Embryonic facial prominence (tissue), 1 donor: Measurements from ENCODE around the gene CEBPZ.
"Not testable (repeated sequence)": the region's sequence is repeated elsewhere in the genome, so short reads cannot be mapped to it uniquely, and the experiment has no call there.

Experiments used
- DNase-seq: peaks from one replicate; pipeline ENCODE4 v3.0.0-alpha.2; 2016; ENCODE audit errors: extremely low spot score

Gene CEBPZ

DNA sequence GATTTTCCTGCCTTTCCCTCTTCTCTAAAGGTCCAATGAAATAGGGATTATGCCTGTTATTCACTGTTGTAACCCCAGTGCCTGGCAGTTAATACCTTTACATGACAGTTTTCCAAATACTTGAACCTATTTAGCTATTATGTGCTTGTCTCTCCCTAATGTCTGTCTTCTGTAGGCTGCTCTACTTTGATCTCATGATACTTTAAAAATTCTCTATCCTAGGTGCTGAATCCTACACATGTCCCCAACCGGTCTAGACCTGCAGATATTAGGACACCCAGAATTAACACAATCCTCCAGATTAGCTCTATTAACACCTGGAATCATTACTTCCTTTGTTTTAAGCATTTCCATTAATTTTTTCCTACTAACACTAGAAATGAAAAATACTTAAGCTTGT is 7.3 kb downstream of the CEBPZ start:
- DNase-seq = no peak

DNA sequence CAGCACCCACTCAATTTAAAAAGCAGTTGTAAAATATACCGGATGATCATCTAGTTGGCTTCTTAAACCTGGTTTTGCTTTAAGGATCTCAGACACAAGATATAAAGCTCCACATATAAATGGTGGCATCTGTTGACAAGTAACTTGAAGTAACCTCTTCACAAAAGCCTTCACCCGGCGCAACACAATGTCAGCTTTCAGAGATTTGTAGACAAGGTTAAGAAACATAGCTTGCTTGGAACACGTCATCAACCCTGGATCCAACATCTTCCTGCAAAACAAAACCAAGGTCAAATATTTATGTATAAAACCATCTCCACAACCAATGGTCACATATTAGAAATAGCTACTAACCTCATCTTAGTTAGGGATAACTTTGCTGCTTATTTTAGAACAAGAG is 8.3 kb downstream of the CEBPZ start:
- no peak for DNase-seq

DNA sequence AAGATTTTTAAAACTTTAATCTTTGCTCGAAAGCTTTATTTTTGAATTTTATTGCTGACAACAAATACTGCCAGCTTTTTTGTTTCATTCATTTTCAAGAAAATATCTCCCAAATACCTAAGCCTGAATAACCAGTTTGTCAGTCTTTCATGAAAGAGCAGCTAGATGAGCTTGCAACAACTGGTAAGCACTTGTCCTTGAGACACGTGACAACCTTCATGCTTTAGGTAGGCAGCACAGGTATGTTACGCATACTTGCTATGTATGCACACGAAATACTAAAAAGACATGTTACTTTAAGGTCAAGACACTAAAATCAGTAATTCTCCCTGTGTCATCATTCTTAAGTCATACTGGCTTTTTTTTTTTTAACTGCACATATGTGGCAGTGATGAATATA is 12.3 kb downstream of the CEBPZ start:
- peak; percentile 37 for DNase-seq

- no peak for DNase-seq
Observed at GRCh38 chr2:37215250-37215649, 16.1 kb downstream of the CEBPZ start.

- no peak for DNase-seq
Observed at GRCh38 chr2:37211939-37212338, 19.5 kb downstream of the CEBPZ start.

GRCh38 chr2:37211212-37211611 is 20.2 kb downstream of the CEBPZ start:
- DNase-seq = no peak

DNA sequence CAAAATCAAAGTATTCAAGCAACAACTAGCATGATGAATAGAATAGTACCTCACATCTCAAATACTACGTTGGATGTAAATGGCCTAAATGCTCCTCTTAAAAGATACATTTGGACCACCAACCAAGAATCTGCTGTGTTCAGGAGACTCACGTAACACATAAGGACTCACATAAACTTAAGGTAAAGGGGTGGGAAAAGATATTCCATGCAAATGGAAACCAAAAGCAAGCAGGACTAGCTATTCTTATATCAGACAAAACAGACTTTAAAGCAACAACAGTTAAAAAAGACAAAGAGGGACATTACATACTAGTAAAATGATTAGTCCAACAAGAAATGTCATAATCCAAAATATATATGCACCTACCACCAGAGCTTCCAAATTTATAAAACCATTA is 24.6 kb downstream of the CEBPZ start:
- not testable (repeated sequence) for DNase-seq

- no peak for DNase-seq
Observed at GRCh38 chr2:37205689-37206341, 25.6 kb downstream of the CEBPZ start.

DNA sequence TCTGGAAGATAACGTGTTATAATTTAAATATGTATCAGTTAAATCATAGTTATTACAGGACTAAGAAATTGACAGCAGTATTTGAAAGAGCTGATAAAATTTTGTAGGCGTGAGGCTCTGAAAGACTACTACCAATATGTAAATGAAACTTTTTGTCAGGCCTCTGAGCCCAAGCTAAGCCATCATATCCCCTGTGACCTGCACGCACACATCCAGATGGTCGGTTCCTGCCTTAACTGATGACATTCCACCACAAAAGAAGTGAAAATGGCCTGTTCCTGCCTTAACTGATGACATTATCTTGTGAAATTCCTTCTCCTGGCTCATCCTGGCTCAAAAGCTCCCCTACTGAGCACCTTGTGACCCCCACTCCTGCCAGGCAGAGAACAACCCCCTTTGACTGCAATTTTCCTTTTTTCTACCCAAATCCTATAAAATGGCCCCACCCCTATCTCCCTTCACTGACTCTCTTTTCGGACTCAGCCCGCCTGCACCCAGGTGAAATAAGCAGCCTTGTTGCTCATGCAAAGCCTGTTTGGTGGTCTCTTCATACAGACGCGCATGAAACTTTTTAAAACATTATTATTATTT is 26.2 kb downstream of the CEBPZ start:
- DNase-seq = not testable (repeated sequence)

GRCh38 chr2:37203708-37204107 is 27.7 kb downstream of the CEBPZ start:
- no peak for DNase-seq

- no peak for DNase-seq
Observed at GRCh38 chr2:37201766-37202165, 29.6 kb downstream of the CEBPZ start.

GRCh38 chr2:37201208-37201607 is 30.2 kb downstream of the CEBPZ start:
- no peak for DNase-seq

- no peak for DNase-seq
Observed at GRCh38 chr2:37198681-37199065, 32.7 kb downstream of the CEBPZ start.

DNA sequence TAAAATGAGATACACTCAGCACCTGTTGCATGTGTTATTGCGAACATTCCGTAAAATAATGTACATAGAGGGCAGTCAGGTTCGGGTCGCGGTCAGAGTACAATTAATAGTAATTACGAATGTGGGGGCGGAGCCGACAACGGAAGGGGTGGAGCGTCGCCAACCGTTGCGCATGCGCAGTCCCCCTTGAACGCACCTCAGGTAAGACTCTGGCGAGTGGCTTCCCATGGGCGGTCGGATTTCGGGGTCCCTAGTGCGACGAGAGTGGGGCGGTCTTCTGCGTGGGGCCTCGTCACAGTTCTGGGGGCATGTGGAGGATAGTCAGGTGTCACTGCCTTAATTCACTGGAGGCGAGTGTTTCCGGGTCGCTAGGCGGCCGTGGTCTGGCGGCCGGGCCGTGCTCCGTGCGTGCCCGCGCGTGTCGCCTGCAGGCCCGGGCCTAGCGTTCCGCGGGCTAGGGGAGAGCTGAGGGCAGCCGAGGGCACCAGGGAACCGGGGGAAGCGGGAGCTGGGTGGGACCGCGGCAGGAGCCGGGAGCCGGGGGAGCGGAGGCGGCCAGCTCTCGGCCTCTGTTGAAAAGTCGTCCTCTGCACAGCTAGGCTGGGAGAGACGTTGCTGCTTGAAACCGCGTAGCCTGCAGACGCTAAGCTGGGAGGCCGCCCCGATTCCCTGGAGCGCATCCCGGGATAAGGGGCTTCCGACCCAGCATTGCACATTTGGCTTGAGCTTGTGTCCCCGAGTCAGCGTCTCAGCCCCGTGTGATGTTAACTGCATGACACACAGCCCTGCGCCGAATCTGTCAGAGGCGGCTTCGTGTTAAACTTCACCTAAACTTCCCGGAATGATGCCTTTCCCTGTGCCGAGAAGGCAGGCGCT is 34.8 kb downstream of the CEBPZ start, which contains the start of gene CEBPZOS:
CEBPZOS (plus strand) TSS at position 177 of the 876 bp plus-strand sequence. CDS start 3,209 bp downstream, outside the sequence.
- peak; percentile 73 for DNase-seq

- not testable (repeated sequence) for DNase-seq
Observed at GRCh38 chr2:37195862-37196319, 35.5 kb downstream of the CEBPZ start.

DNA sequence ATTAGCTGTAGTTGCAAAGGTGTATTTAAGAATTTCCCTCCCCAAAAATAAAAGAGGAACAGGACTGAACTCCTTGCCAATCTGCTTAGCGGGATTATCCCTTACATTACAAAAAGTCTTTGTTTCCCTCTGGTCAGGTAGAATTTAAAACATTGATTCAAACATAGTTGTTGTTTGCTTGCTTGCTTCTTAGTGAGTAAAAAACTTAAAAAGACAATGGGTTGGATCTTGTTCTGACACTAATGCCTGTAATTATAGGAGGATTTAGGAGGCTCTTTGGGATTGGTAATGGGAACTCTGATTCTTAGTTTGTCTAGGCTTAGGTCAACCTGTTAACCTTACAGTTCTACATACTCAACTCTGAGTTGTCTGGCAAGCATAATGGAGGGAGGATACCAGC is 38.8 kb downstream of the CEBPZ start:
- no peak for DNase-seq

DNA sequence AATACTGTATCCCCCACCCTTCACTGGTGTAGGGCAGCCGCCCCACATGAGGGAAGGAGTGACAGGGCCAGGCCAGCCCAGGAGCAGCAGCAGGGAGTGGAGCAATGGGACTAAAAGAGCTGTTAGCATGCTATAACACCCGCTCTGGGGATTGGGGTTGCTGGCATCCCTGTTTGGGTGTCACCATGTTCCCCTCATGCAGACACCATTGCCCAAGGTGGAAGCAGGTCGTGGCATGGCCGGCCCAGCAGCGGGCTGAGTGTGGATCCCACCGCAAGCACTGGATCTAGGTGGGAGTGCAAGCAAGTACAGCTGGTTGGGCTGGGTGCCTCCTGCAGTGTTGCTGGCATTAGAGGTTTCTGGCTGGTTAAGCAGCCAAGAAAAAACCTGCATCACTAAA is 39.6 kb downstream of the CEBPZ start:
- DNase-seq = no peak

DNA sequence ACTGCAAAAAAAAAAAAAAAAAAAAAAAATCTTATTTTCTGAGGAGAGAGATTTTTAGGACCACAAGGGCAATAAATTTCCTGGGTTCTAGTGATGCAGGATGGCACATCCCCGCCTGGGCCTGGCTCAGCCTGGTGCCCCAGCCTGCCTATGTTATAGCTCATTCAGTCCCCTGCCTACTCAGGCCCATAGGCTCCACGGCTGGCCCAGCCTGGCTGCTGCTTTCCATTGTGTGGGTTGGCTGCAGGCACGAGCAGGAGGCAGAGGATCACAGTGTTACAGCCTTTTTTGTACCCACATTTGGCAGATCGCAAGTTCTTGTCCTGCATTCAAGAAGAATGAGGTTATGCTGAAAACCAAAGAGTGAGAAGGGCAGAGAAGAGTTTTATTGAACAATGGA is 40.1 kb downstream of the CEBPZ start:
- no peak for DNase-seq

DNA sequence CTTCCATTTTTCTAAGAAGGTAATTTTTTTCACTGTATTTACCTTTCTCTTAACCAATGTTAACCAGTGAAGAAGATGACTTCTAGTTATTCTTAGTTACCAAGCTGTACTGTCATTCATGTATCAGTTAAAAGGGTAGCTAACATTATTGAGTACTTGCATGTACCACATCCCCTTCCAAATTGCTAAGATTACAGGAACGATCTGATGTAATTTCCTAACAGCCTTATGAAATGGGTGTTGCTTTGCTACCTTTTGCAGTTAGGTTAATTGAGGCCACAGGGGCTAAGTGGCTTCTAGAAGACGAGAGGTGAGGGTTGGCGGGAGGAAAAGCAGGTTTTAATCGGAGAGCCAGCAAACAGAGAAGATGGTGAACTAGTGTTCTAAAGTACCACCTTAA is 41.1 kb downstream of the CEBPZ start:
- DNase-seq = no peak

GRCh38 chr2:37189452-37190153 is 41.8 kb downstream of the CEBPZ start:
- no peak for DNase-seq

GRCh38 chr2:37188570-37188969 is 42.8 kb downstream of the CEBPZ start, which contains the start of gene SULT6B1:
Gene SULT6B1 (minus strand): TSS chr2:37188670. CDS start chr2:37188640, 30 bp downstream.
- no peak for DNase-seq
